HTR-8/SVneo (cell line): ENCODE measurements around the gene FAM120AOS.

Experiments
- DNase-seq: peaks from one replicate; pipeline ENCODE4 v3.0.0; 2011; ENCODE audit warnings: low spot score, mixed read lengths; ENCODE audit not compliant: insufficient read length
- FAIRE-seq: peaks from 2 replicates; lab custom pipeline; 2011; peaks lifted over from hg19 to GRCh38; lab: Jason Lieb, UNC

Gene FAM120AOS

DNA sequence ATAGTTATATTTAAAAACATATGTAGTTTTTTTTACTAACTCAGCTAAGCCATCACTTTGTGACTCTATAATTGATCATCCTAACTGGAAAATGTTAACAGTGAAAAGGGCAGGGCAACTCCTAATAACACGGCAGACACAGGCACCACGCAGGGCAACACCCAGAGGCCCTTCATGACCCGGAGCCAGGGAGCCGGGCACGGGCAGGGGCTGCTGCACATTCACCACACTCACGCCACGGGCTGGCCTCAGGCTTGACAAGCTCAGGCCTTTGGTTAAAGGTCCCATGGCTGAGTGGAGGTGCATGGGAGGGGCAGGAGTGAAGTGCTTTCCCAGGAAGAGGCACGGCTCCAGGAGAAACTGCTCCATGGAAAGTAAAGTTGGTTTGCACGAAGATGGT, 54.9 kb downstream of the FAM120AOS start:
- FAIRE-seq: no peak
- no peak for DNase-seq

DNA sequence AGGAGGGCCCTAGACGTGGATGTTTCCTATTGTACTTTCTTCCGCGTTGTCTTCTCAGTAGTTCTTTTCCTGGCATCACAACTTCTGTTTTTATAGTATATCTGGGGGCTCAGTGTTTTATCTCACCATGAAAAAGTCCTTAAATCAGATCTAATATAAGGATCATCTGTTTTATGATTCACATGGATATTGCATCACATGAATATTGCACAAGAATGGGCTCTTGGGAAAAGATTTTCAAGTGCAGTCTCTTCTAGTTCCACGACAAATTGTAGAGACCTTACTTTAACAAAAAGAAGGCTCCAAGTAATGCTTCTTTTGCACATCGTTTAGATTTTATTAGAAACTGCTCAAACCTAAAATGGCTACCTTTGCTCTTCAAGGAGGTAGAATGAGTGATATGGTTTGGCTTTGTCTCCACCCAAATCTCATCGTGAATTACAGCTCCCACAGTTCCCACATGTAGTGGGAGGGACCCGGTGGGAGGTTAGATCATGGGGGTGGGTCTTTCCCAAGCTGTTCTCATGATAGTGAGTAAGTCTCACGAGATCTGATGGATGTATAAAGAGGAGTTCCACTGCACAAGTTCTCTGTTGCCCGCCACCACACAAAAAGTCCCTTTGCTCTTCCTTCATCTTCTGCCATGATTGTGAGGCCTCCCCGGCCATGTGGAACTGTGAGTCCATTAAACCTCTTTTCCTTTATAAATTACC, 55.6 kb downstream of the FAM120AOS start:
- no peak for DNase-seq
- no peak for FAIRE-seq
